GM10847 (cell line): ENCODE results near the gene PCDHB11.
"Not testable (repeated sequence)": the region's sequence is repeated elsewhere in the genome, so short reads cannot be mapped to it uniquely, and the experiment has no call there.

Experiments
- POLR2A ChIP-seq: IDR thresholded peaks from 2 replicates; pipeline ENCODE4 v1.6.1; 2011; ENCODE audit not compliant: insufficient read length; ENCODE audit errors: extremely low read depth

Gene PCDHB11

GRCh38 chr5:141199359-141200235 lies at the start of gene PCDHB11:
TSS of gene PCDHB11 (plus strand) at chr5:141199627. CDS start at chr5:141199775, 148 bp downstream.
- TF ChIP-seq POLR2A: no peak

GRCh38 chr5:141149812-141150211 lies 49.6 kb upstream of the PCDHB11 start, which contains the start of gene PCDHB6:
TSS of gene PCDHB6 (plus strand) at chr5:141150057. CDS start at chr5:141150258, 201 bp downstream.
- TF ChIP-seq POLR2A: no peak

- no peak for TF ChIP-seq POLR2A
Observed at GRCh38 chr5:141150224-141150992, 49.0 kb upstream of the PCDHB11 start.

- TF ChIP-seq POLR2A: no peak
Observed at GRCh38 chr5:141150993-141151325, 48.5 kb upstream of the PCDHB11 start.

- TF ChIP-seq POLR2A: no peak
Observed at GRCh38 chr5:141155540-141156374, 43.7 kb upstream of the PCDHB11 start.

- no peak for TF ChIP-seq POLR2A
Observed at GRCh38 chr5:141172381-141173204, 26.8 kb upstream of the PCDHB11 start, which contains the start of gene PCDHB7. TSS of gene PCDHB7 (plus strand) at chr5:141172644. CDS start at chr5:141172836, 192 bp downstream.

- no peak for TF ChIP-seq POLR2A
Observed at GRCh38 chr5:141175933-141176332, 23.5 kb upstream of the PCDHB11 start.

- TF ChIP-seq POLR2A: not testable (repeated sequence)
Observed at GRCh38 chr5:141177577-141178191, 21.7 kb upstream of the PCDHB11 start, which contains the start of gene PCDHB8. TSS of gene PCDHB8 (plus strand) at chr5:141177790. CDS start at chr5:141178035, 245 bp downstream.

- TF ChIP-seq POLR2A: no peak
Observed at GRCh38 chr5:141180313-141180712, 19.1 kb upstream of the PCDHB11 start.

- no peak for TF ChIP-seq POLR2A
Observed at GRCh38 chr5:141182248-141182647, 17.2 kb upstream of the PCDHB11 start, which contains the start of gene PCDHB16. TSS of gene PCDHB16 (plus strand) at chr5:141182387. CDS start at chr5:141182560, 173 bp downstream.

GRCh38 chr5:141186897-141187512 lies 12.4 kb upstream of the PCDHB11 start, which contains the start of gene PCDHB9:
TSS of gene PCDHB9 (plus strand) at chr5:141187161. CDS start at chr5:141187319, 158 bp downstream.
- no peak for TF ChIP-seq POLR2A

GRCh38 chr5:141192110-141192725 lies 7.2 kb upstream of the PCDHB11 start, which contains the start of gene PCDHB10:
TSS of gene PCDHB10 (plus strand) at chr5:141192353. CDS start at chr5:141192553, 200 bp downstream.
- no peak for TF ChIP-seq POLR2A
